Limb (tissue), 2 donors: ENCODE results near the gene TENT4B.

ENCODE experiments used
- DNase-seq, 2 donors: peaks; one replicate each; pipeline ENCODE4 v3.0.0-alpha.2; 2016; ENCODE audit errors: extremely low spot score in 2 of 2

TENT4B gene

DNA sequence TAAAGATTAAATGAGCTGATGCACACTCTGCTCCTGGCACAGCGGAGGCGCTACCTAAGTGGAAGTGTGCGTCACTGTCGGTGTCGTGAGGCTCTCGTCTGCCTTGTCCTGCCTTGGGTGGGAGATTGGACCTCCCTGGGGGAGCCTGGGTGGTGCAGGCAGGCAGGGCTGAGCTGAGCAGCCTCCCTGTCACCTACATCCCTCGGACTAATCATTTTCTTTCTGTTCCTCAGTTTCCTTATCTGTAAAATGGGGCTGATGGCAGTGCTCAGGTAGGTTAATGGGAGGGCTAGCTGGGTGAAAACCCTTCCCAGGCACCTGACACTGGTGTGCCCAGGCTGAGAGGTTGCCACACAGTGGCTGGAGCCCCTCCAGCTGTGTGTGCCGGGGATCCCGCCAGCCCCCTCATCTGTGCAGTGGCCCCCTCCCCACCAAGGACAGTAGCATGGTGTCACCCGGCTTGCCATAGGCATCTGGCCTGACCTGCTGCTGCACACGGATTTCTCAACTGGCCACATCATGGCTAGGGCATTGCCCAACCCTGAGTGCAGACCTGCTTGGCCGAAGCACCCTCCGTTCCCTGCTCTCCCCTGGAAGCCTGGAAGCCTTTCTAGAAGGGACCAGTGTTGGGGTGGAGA is 117.5 kb downstream of the TENT4B start:
- no peak for DNase-seq

GRCh38 chr16:50271148-50272041 is 118.3 kb downstream of the TENT4B start:
- DNase-seq = no peak

DNA sequence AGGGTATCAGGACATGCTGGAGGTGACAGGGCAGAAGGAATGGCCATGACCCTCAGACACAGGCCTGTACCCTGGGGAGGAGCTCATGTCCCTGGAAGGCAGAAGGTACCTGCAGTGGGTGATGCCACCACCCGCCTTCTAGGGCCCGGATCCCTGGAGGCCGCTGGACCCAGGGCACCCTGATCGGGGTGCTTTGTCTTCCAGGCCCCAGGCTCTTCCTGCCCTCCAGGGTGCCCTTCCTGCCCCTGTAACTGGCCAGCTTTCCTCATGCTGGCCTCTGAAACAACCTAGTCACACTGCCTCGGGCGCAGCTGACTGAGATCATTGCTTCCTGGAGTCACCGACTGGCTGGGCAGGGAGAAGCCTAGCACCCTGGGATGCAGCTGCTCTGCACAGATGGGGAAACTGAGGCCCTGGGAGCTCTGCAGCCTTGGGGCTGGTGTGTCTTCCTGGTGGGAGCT is 119.0 kb downstream of the TENT4B start:
- DNase-seq = no peak

DNA sequence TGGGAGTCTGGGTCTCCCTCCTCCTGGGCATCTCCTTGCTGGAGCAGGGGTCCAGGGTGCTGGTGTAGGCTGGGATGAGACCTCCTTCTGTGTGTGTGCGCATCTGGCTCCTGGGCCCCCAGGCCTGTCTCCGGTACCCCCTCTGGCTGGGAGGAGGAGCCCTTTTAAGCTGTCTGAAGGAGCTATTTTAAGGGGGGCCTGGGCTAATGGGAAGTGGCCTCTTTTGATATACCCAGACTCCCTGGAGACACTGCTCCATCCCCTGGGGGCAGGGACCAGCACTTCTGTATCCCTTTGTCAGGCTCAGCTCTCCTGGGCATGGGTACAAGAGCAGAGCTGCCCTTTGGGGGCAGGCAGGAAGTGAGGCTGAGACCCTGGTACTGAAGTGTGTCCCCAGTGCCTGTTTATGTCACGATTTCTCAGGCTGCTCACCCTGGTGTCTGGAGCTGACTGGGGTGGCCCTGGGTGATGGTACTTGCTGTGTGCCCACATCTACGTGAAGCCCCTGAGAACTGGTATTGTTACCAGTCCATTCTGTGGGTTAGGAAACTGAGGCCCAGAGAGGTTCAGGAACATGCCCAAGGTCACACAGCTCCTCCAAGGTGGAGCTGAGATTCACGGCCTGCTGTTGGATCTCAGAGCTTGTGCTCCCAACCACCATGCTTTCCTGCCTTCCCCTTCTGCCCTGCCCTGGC is 119.7 kb downstream of the TENT4B start:
- DNase-seq = no peak

- DNase-seq = no peak
Measured at GRCh38 chr16:50273382-50273690, 120.2 kb downstream of the TENT4B start.

DNA sequence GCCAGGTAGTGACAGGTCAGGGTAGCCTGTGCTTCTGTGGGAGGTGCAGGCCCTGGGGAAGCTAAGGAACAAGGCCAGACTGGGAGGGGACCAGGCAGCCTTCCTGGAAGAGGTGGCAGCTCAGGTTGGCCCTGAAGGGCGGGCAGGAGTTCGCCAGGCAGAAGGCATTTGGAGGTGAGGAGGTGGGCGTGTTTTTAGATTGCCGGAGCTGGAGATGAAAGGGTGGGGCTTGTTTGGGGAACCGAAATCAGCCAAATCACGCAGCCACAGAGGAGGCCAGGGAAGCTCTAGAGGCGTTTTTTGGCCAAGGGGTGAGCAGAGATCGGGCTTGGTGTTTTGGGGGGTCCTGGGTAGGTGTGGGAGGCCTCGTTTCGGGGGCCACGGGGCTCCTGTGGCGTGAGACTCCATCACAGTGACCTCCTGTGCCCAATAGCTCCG is 120.8 kb downstream of the TENT4B start:
- no peak for DNase-seq

GRCh38 chr16:50274326-50275097 is 121.4 kb downstream of the TENT4B start:
- no peak for DNase-seq

- DNase-seq = no peak
Measured at GRCh38 chr16:50275098-50275415, 122.0 kb downstream of the TENT4B start.

DNA sequence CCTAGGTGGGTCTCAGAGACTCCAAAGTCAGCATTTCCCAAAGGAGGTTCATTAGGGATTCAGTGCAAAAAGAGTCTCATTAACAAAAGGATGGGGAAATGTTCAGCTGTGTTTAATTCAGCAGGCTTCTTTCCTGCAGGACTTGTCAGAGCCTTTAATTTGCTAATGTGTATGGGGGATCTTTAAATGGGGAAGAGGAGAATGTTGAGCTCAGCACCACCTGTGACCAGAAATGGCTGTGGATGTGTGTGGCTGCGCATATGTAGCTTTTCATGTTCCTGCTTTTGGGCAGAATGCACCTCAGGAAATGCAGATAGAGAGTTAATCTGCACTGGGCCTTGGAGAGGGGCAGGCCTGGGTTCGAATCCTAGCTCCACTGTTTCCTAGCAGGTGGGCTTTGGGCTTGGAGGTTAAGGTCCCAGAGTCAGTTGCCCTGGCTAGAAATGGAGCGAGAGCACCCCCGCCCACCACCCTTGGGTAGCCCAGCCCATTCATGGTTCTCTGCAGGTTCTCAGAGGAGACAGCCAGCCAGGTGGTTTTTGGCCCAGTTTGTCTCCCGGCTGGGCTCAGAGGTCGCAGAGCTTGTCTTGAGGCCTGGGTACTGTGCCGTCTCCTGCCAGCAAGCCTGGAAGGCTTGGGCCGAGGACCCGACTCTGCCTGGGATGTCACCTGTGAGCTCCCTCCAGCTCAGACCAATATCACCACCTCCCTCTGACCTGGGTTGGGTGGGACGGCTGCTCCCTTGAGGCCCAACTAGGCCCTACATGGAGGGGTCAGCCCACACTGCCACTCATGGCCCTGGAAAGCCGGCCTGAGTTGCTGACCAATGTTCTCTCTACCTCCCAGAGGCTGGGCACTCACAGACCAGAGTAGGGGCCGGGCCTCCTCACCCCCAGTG is 122.6 kb downstream of the TENT4B start:
- no peak for DNase-seq

- DNase-seq = no peak
Measured at GRCh38 chr16:50276326-50276640, 123.2 kb downstream of the TENT4B start.

DNA sequence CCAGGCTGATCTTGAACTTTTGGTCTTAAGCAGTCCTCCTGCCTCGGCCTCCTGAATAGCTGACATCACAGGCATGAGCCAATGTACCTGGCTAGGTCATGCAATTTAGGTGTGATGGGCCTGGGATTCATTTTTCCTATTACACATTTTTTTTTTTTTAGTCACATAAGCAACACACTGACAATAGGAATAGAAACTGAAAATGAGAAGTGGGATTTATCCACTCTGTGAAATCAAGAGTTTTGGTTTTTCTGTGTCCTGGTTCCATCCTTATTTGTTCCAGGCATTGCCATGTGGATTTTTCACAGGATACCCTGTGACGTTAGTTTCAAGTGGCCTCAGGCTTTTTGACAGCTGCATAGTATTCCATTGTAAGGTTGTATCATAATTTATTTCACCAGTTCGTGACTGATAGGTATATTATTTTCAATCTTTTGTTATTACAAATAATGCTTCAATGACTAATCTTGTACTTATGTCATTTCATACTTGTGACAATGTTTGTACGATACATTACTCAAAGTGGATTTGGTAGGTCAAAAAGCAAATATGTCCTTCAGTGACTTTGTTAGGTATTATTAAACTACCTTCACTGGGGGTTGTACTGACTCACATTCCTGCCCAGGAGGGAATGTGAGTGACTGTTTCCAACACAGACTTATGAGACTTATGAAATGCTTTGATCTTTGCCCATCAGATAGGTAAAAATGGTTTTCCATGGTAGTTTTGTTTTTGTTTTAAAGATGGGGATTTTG is 123.9 kb downstream of the TENT4B start:
- no peak for DNase-seq

GRCh38 chr16:50278251-50278650 is 125.1 kb downstream of the TENT4B start:
- no peak for DNase-seq

GRCh38 chr16:50279504-50279865 is 126.4 kb downstream of the TENT4B start:
- no peak for DNase-seq

DNA sequence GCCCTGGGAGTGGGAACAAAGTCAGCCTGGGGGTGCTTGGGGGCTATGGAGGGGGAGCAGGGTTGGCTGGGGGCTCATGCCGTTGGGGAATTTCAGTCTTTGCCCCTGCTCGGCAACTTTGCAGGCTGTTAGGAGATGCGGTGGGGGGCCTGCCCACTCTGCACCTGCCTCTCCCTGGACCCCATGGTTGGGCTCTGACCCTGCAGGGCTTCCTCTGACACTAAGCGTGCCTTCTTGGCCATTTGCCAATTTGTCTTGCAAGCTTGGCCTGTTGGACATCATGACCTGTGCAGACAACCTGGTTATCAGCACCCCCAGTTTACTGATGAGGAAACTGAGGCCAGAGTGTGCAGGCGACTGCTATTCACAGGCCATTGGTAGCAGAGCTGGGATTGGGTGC is 127.8 kb downstream of the TENT4B start:
- DNase-seq = no peak
